ENCODE results near the gene TMEM87B. TPM values are rescaled to one million over a fixed set of nuclear protein-coding genes. Genes with fewer than 3 reads are reported as not detected.

Gene TMEM87B
- total and polyA plus RNA-seq, 2 of the 8 experiments (the other 6 are each of a cell fraction or from before 2014, with no cell fraction given): 7.2 to 9.0 TPM

DNA sequence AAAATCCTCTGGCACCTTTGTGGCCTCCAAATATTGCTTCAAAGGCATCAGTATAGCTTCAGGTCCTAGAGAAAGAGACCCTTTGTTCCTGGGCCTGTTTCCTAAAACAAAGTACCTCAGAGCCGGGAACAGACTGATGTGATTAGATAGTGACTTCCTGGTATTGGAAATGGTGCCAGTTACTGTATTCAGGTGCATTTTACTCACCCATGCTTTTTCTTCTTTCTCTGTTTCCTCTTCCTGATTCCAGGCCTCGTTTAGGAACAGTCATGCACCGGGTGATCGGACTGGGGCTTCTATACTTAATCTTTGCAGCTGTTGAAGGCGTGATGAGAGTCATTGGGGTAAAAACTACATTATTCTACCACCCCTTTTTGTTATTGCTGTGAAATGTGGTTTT, 34.3 kb downstream of the TMEM87B start:
- no peak overlapping the region for H3K14ac ChIP-seq (ENCODE audit: insufficient read length)
- 77% methylated on average over 5 of the region's 5 CpGs; no CpG with 5 or more reads in 1 of the 2 experiments for WGBS, 2 experiments (ENCODE audit: extremely low coverage in 1 of 2, insufficient coverage in 1 of 2, insufficient read length in 1 of 2, insufficient replicate concordance in 2 of 2, low coverage in 1 of 2, low lambda C conversion rate in 2 of 2, missing lambda C conversion rate in 1 of 2)
- no peak overlapping the region for H2AFZ ChIP-seq (ENCODE audit: low read length)
- FAIRE-seq (no peak), DNase-seq (ENCODE audit: low read depth in 1 of 2, low spot score in 2 of 2) (no peak)
- peaks cover 0 to 9% (median 5%) of the 10 kb centered on the region in 4 experiments; a peak in 6 of 8 replicates for H3K36me3 ChIP-seq (ENCODE audit: control insufficient read depth in 2 of 4, insufficient read depth in 4 of 4, low read length in 3 of 4)
- no peak overlapping the region for H4K5ac ChIP-seq (ENCODE audit: insufficient read length, low read depth, low read length)
- H3K27ac ChIP-seq (ENCODE audit: low read depth, low read length): no peak overlapping the region
- ChIA-PET POLR2A (ENCODE audit: partially characterized antibody) (no interaction called here), CTCF (ENCODE audit: partially characterized antibody) (interaction anchor here (0.8 to 2.4 kb wide), 2 partner anchors 9 to 13 kb away, joined by 4 to 8 read pairs; no protein-coding TSS in a partner anchor)
- no peak overlapping the region for H2BK12ac ChIP-seq (ENCODE audit: low read depth, low read length)
- no peak overlapping the region for H2BK15ac ChIP-seq (ENCODE audit: low read length)
- H3K23me2 ChIP-seq (ENCODE audit: low read depth, low read length): no peaks in the 10 kb centered on the region
- no peak overlapping the region for H3K4ac ChIP-seq (replicated peaks; ENCODE audit: insufficient read length, low read depth, low read length)
- no peak overlapping the region for H4K91ac ChIP-seq (replicated peaks; ENCODE audit: insufficient read length, low read length)
- no peak overlapping the region for H2AK5ac ChIP-seq (ENCODE audit: low read depth, low read length)
- H2BK120ac ChIP-seq (replicated peaks; ENCODE audit: low read depth, low read length): no peak overlapping the region
- H3K79me1 ChIP-seq (ENCODE audit: low read depth, low read length): no peaks in the 10 kb centered on the region
- H4K20me1 ChIP-seq (replicated peaks in 1 of 2; ENCODE audit: control insufficient read depth in 1 of 2, insufficient read depth in 2 of 2, low read length in 2 of 2): peaks cover 0 to 2% of the 10 kb centered on the region in 2 experiments
- H3K9me3 ChIP-seq (ENCODE audit: insufficient read depth in 2 of 2, low read depth in 1 of 2, low read length in 1 of 2): no peaks in the 10 kb centered on the region
- no peaks in the 10 kb centered on the region for H3K27me3 ChIP-seq (replicated peaks in 1 of 4; ENCODE audit: control insufficient read depth in 3 of 4, extremely low read depth in 1 of 4, insufficient read depth in 3 of 4, low read length in 3 of 4)
- H4K8ac ChIP-seq (ENCODE audit: extremely low read depth, insufficient read depth, low read length): no peak overlapping the region
- no peak overlapping the region for H3K23ac ChIP-seq (ENCODE audit: insufficient read length)
- H3K4me2 ChIP-seq (ENCODE audit: insufficient read depth in 1 of 2, low read depth in 2 of 2, low read length in 2 of 2): no peak overlapping the region
- H3K9ac ChIP-seq (replicated peaks in 1 of 4; ENCODE audit: extremely low read depth in 1 of 4, low read depth in 3 of 4, low read length in 3 of 4): no peak overlapping the region
- no peaks in the 10 kb centered on the region for H3K79me2 ChIP-seq (ENCODE audit: control insufficient read depth in 1 of 2, insufficient read depth in 2 of 2, low read length in 2 of 2)
- no peak overlapping the region for H3K18ac ChIP-seq (ENCODE audit: extremely low read depth, low read length)
- no peaks in the 10 kb centered on the region for H3K4me1 ChIP-seq (replicated peaks in 1 of 4; ENCODE audit: control insufficient read depth in 3 of 4, insufficient read depth in 4 of 4, low read length in 3 of 4)
- H3K56ac ChIP-seq (replicated peaks; ENCODE audit: insufficient read length, low read depth, low read length): no peak overlapping the region
- no peak overlapping the region for H2BK5ac ChIP-seq (ENCODE audit: low read depth, low read length)
- H3K4me3 ChIP-seq (ENCODE audit: extremely low read depth in 1 of 4, insufficient read depth in 2 of 4, low read depth in 3 of 4, low read length in 4 of 4): no peak overlapping the region
- no peak overlapping the region for H2BK20ac ChIP-seq (ENCODE audit: low read length)
- TF ChIP-seq NRF1 (IDR thresholded peaks at IDR 0.05; ENCODE audit: low read depth, low read length): no peak
- no peak for TF ChIP-seq BACH1 (IDR thresholded peaks at IDR 0.05; ENCODE audit: low read length)
- TF ChIP-seq BRCA1 (IDR thresholded peaks at IDR 0.05; ENCODE audit: low read depth, low read length): no peak

Data from H1 (cell line).